Thyroid gland (tissue), 4 donors: ENCODE results near the gene SLC2A4.

Experiments used
- POLR2A ChIP-seq, 2 donors: fragments of 450-650 bp; IDR thresholded peaks; one replicate each; pipeline ENCODE4 v1.6.1; 2017; ENCODE audit warnings: antibody characterized with exemption in 2 of 2, mild to moderate bottlenecking in 2 of 2, moderate library complexity in 1 of 2
- TF ChIP-seq, protein P1 (sequence below), 6 experiments: fragments of 200-600 bp in 3 of 6; fragments of 450-650 bp in 3 of 6; sonication (generic) in 3 of 6; IDR thresholded peaks; one replicate each; pipeline ENCODE4 v1.5.1; 2016 to 2019; ENCODE audit warnings: antibody characterized with exemption in 6 of 6, mild to moderate bottlenecking in 2 of 6, inconsistent platforms in 1 of 6, moderate library complexity in 1 of 6

DNA sequence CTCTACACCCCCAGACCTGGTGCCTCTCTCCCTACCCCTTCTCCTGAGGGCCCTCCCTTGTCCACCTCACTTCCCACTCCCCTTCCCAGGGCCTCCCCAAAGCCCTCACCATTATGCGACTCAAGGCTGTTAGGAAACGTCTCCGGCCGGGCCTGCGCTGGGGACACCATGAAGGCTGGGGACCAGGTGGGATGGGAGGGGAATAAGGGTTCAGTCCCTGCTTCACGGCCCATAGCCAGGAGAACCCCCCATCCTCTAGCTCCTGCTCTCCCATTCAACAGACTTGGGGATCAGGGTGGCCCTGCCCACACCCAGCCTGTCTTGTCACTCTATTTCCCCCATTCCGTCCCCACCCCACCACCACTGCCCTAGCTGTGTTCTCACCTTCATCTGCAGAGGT lies 45.5 kb downstream of the SLC2A4 start:
- TF ChIP-seq, protein P1, sequence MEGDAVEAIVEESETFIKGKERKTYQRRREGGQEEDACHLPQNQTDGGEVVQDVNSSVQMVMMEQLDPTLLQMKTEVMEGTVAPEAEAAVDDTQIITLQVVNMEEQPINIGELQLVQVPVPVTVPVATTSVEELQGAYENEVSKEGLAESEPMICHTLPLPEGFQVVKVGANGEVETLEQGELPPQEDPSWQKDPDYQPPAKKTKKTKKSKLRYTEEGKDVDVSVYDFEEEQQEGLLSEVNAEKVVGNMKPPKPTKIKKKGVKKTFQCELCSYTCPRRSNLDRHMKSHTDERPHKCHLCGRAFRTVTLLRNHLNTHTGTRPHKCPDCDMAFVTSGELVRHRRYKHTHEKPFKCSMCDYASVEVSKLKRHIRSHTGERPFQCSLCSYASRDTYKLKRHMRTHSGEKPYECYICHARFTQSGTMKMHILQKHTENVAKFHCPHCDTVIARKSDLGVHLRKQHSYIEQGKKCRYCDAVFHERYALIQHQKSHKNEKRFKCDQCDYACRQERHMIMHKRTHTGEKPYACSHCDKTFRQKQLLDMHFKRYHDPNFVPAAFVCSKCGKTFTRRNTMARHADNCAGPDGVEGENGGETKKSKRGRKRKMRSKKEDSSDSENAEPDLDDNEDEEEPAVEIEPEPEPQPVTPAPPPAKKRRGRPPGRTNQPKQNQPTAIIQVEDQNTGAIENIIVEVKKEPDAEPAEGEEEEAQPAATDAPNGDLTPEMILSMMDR (IDR thresholded peaks at IDR 0.05), result no peak
- no peak for TF ChIP-seq POLR2A (IDR thresholded peaks at IDR 0.05)
